MM.1S (cell line): ENCODE results near the gene MDGA2.

Source experiments
- DNase-seq: peaks from one replicate; pipeline ENCODE4 v3.0.0-alpha.2; 2015
- H2AFZ ChIP-seq: fragments of 300-600 bp; sonication (generic); 2 replicates; pipeline ENCODE4 v1.6.0; 2016; ENCODE audit warnings: antibody characterized with exemption, low read length
- H3F3A ChIP-seq: fragments of 300-600 bp; sonication (generic); 2 replicates; pipeline ENCODE4 v1.6.1; 2016; ENCODE audit warnings: mild to moderate bottlenecking, antibody characterized with exemption, low read length, moderate library complexity, mixed read lengths; ENCODE audit not compliant: insufficient read depth
- H3K27ac ChIP-seq: fragments of 300-600 bp; sonication (generic); 2 replicates; pipeline ENCODE4 v1.5.1; 2016; ENCODE audit warnings: mild to moderate bottlenecking, low read length
- H3K27me3 ChIP-seq: fragments of 300-600 bp; sonication (generic); replicated peaks from 2 replicates; pipeline ENCODE4 v1.6.0; 2016; ENCODE audit warnings: low read length; ENCODE audit not compliant: insufficient read depth
- H3K36me3 ChIP-seq: fragments of 300-600 bp; sonication (generic); replicated peaks from 2 replicates; pipeline ENCODE4 v1.6.1; 2016; ENCODE audit warnings: mild to moderate bottlenecking, low read length, mixed read lengths; ENCODE audit not compliant: insufficient read depth
- H3K4me1 ChIP-seq: fragments of 300-600 bp; sonication (generic); 2 replicates; pipeline ENCODE4 v1.6.1; 2016; ENCODE audit warnings: low read length, mixed read lengths
- H3K4me2 ChIP-seq: fragments of 300-600 bp; sonication (generic); 2 replicates; pipeline ENCODE4 v1.6.0; 2016; ENCODE audit warnings: low read depth, low read length
- H3K4me3 ChIP-seq: fragments of 300-600 bp; sonication (generic); 2 replicates; pipeline ENCODE4 v1.5.1; 2016; ENCODE audit warnings: low read length, mixed read lengths
- H3K79me2 ChIP-seq: fragments of 300-600 bp; sonication (generic); 2 replicates; pipeline ENCODE4 v1.6.1; 2016; ENCODE audit warnings: mixed run types, low read length, mixed read lengths
- H3K9ac ChIP-seq: fragments of 300-600 bp; sonication (generic); 2 replicates; pipeline ENCODE4 v1.6.1; 2016; ENCODE audit warnings: low read length, mixed read lengths
- H3K9me2 ChIP-seq: fragments of 300-600 bp; sonication (generic); replicated peaks from 2 replicates; pipeline ENCODE4 v1.6.1; 2016; ENCODE audit warnings: mild to moderate bottlenecking, low read length, mixed read lengths; ENCODE audit not compliant: insufficient read depth
- H3K9me3 ChIP-seq: fragments of 300-600 bp; sonication (generic); replicated peaks from 2 replicates; pipeline ENCODE4 v1.6.1; 2016; ENCODE audit warnings: mild to moderate bottlenecking, low read length, mixed read lengths; ENCODE audit not compliant: insufficient read depth
- H4K20me1 ChIP-seq: fragments of 300-600 bp; sonication (generic); 2 replicates; pipeline ENCODE4 v1.6.1; 2016; ENCODE audit warnings: mild to moderate bottlenecking, low read length, moderate library complexity, mixed read lengths; ENCODE audit not compliant: insufficient read depth
- EZH2 ChIP-seq: fragments of 300-600 bp; sonication (generic); optimal IDR thresholded peaks from 2 replicates; pipeline ENCODE3; 2017; ENCODE audit warnings: low read depth, mild to moderate bottlenecking, antibody characterized with exemption, low read length, mixed read lengths
- EZH2phosphoT487 ChIP-seq: fragments of 300-600 bp; sonication (generic); IDR thresholded peaks from 2 replicates; pipeline ENCODE4 v1.6.1; 2018; ENCODE audit warnings: antibody characterized with exemption, low read length
- TF ChIP-seq, protein P1 (sequence below): fragments of 300-600 bp; sonication (generic); IDR thresholded peaks from 2 replicates; pipeline ENCODE4 v1.5.1; 2016; ENCODE audit warnings: antibody characterized with exemption, low read length, mixed read lengths

The MDGA2 gene

DNA sequence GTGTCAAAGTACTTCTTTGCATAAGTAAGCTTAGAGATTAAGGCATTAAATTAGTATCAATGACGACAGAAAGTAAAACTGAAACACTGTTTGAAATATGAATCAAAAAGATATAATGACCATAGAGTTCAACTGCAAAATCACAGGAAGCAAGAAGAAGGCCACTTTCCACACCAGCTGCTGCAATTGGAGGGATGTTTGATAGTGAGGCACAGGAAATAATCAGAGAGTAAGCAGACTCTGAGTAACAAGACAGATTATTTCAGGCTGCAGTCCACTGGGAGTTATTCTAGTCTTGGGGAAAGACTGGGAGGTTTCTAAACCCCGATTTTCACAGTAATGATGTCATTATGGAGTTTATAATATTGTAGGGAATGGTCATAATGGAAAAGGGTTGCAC is 12.9 kb downstream of the MDGA2 start:
- Histone ChIP-seq H3K4me2 (no peak overlapping the region), H3K9me2 (no peaks in the 10 kb centered on the region), H3K9ac (no peak overlapping the region), H3K4me1 (no peaks in the 10 kb centered on the region), H3K4me3 (no peak overlapping the region), H3K27me3 (no peaks in the 10 kb centered on the region), H3K9me3 (no peaks in the 10 kb centered on the region), H2AFZ (no peak overlapping the region), H3F3A (no peaks in the 10 kb centered on the region), H3K79me2 (no peaks in the 10 kb centered on the region), H3K27ac (no peak overlapping the region), H3K36me3 (no peaks in the 10 kb centered on the region), H4K20me1 (no peaks in the 10 kb centered on the region)
- TF ChIP-seq, protein P1, sequence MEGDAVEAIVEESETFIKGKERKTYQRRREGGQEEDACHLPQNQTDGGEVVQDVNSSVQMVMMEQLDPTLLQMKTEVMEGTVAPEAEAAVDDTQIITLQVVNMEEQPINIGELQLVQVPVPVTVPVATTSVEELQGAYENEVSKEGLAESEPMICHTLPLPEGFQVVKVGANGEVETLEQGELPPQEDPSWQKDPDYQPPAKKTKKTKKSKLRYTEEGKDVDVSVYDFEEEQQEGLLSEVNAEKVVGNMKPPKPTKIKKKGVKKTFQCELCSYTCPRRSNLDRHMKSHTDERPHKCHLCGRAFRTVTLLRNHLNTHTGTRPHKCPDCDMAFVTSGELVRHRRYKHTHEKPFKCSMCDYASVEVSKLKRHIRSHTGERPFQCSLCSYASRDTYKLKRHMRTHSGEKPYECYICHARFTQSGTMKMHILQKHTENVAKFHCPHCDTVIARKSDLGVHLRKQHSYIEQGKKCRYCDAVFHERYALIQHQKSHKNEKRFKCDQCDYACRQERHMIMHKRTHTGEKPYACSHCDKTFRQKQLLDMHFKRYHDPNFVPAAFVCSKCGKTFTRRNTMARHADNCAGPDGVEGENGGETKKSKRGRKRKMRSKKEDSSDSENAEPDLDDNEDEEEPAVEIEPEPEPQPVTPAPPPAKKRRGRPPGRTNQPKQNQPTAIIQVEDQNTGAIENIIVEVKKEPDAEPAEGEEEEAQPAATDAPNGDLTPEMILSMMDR: no peak
- TF ChIP-seq EZH2phosphoT487 (no peak), EZH2 (no peak)
- DNase-seq: peak; percentile 6

DNA sequence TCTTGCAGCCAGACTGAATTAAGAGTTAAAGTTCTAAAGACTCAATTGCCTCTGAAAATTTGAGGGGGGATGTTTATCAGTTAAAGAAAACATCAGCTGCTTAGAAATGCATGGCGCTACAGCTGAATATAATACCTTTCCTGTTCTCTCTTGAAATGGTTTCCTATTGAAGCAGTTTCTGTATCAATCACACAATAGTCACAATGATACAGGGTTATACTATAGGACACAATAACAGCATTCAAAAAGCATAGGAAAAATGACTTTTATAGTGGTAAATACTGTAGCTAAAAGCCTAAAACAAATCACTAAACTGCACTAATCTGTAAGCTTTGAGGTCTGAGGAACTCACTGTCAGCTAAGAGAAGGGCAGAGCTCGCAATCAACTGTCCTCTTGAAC is 15.2 kb downstream of the MDGA2 start:
- H3K4me3 ChIP-seq: no peak overlapping the region
- no peaks in the 10 kb centered on the region for H3K9me2 ChIP-seq
- H3K27ac ChIP-seq: no peak overlapping the region
- no peaks in the 10 kb centered on the region for H3K79me2 ChIP-seq
- no peak overlapping the region for H3K9ac ChIP-seq
- H3F3A ChIP-seq: no peaks in the 10 kb centered on the region
- no peak overlapping the region for H2AFZ ChIP-seq
- no peak overlapping the region for H3K4me2 ChIP-seq
- H3K4me1 ChIP-seq: no peaks in the 10 kb centered on the region
- no peaks in the 10 kb centered on the region for H3K36me3 ChIP-seq
- no peaks in the 10 kb centered on the region for H4K20me1 ChIP-seq
- no peaks in the 10 kb centered on the region for H3K9me3 ChIP-seq
- DNase-seq: no peak
- no peak for TF ChIP-seq EZH2
- TF ChIP-seq EZH2phosphoT487: no peak
- TF ChIP-seq, protein P1: no peak
- H3K27me3 ChIP-seq: no peaks in the 10 kb centered on the region

DNA sequence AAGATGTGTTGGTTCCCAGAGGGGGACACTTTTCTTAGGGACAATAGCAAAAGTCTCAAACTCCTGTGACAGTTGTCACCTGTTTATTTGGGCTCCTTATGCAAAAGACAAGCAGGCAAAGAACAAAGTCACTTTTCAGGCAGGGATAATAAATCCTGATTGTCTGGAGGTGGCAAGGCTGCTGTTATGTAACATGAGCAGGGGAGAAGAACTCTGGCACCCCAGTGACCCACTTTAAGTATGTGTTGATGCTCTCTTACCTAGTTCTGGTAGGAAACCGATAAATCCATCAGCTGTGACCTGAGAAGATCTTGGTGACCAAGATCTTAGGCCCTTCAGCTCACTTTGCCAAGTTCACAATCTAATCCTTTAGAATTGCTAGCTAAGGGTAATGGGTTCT is 17.4 kb downstream of the MDGA2 start:
- H3K36me3 ChIP-seq: no peaks in the 10 kb centered on the region
- TF ChIP-seq EZH2phosphoT487 (no peak), EZH2 (no peak)
- TF ChIP-seq, protein P1: no peak

More for the DNA sequence above, 17.4 kb downstream of the MDGA2 start:
- Histone ChIP-seq H3K9me2 (no peaks in the 10 kb centered on the region), H3K4me3 (no peak overlapping the region), H4K20me1 (no peaks in the 10 kb centered on the region), H3K4me2 (no peak overlapping the region), H2AFZ (no peak overlapping the region), H3K27me3 (no peaks in the 10 kb centered on the region), H3K9ac (no peak overlapping the region), H3K27ac (no peak overlapping the region), H3K4me1 (no peaks in the 10 kb centered on the region), H3K9me3 (no peaks in the 10 kb centered on the region), H3K79me2 (no peaks in the 10 kb centered on the region), H3F3A (no peaks in the 10 kb centered on the region)
- DNase-seq: no peak
